ENCODE results near the gene NID1. TPM values are rescaled to one million over a fixed set of nuclear protein-coding genes. Genes with fewer than 3 reads are reported as not detected.

The NID1 gene
- total and polyA plus RNA-seq, 2 donors (not counting 3 experiments of a cell fraction or from before 2014, with no cell fraction given) = 87.0 to 109 TPM

- H3K9me3 ChIP-seq (replicated peaks; ENCODE audit: control insufficient read depth, insufficient read depth, low read length) = no peaks in the 10 kb centered on the region
- peaks cover 2 to 26% of the 10 kb centered on the region in 2 experiments for H3K36me3 ChIP-seq (ENCODE audit: control insufficient read depth in 2 of 2, extremely low read depth in 1 of 2, insufficient read depth in 2 of 2, low read length in 2 of 2)
- H3K4me1 ChIP-seq (ENCODE audit: control insufficient read depth, extremely low read depth, insufficient read depth, low read length) = no peaks in the 10 kb centered on the region
- no peaks in the 10 kb centered on the region for H3K79me2 ChIP-seq (ENCODE audit: control insufficient read depth, insufficient read depth, low read length)
- intact Hi-C loops (cut with micrococcal nuclease) (no loop called here), dilution Hi-C loops (cut with MboI; ENCODE audit: extremely low pct_ligation_motif_present, low sequenced_read_pairs) (no loop called here)
- BruUV-seq (replicated peaks) = no TSS peak
- no peak for FAIRE-seq
- POLR2A ChIA-PET = no interaction called here
- TF ChIP-seq POLR2A (IDR thresholded peaks at IDR 0.05; ENCODE audit: low read depth, low read length) (no peak), MAX (IDR thresholded peaks at IDR 0.05; ENCODE audit: insufficient read depth, insufficient read length) (no peak), POLR2AphosphoS5 (IDR thresholded peaks at IDR 0.05; ENCODE audit: insufficient read depth, low read depth, low read length) (no peak), JUN (IDR thresholded peaks at IDR 0.05; ENCODE audit: borderline replicate concordance, insufficient read depth, insufficient read length, low read depth) (no peak), FOS (IDR thresholded peaks at IDR 0.05; ENCODE audit: borderline replicate concordance, insufficient read depth, low read length) (no peak), MYC (IDR thresholded peaks at IDR 0.05; ENCODE audit: low read depth, low read length) (no peak), CTCF (IDR thresholded peaks at IDR 0.05; ENCODE audit: extremely low read depth in 1 of 2, insufficient read depth in 1 of 2, low read depth in 1 of 2, low read length in 2 of 2) (no peak), EZH2 (IDR thresholded peaks at IDR 0.05; ENCODE audit: borderline replicate concordance, low read depth, low read length, severe bottlenecking) (no peak), GATA2 (IDR thresholded peaks at IDR 0.05; ENCODE audit: insufficient read depth, insufficient read length, low read depth, low read length) (no peak)
- no peaks in the 10 kb centered on the region for H3K9me1 ChIP-seq (replicated peaks; ENCODE audit: control insufficient read depth, extremely low read depth, insufficient read depth, low read length)
- no peak overlapping the region for H3K4me3 ChIP-seq (replicated peaks in 1 of 3; ENCODE audit: insufficient read depth in 1 of 3, low read depth in 1 of 3, low read length in 3 of 3)
- H3K27me3 ChIP-seq (ENCODE audit: control insufficient read depth in 2 of 2, insufficient read depth in 2 of 2, low read length in 2 of 2) = no peaks in the 10 kb centered on the region
- no peak overlapping the region for H2AFZ ChIP-seq (ENCODE audit: low read depth, low read length)
- H3K27ac ChIP-seq (ENCODE audit: insufficient read depth, low read depth, low read length) = no peak overlapping the region
- CTCF ChIA-PET = no interaction called here
- H3K4me2 ChIP-seq (ENCODE audit: insufficient read depth, low read length) = no peak overlapping the region
- no peak overlapping the region for H3K9ac ChIP-seq (replicated peaks; ENCODE audit: extremely low read depth, insufficient read depth, low read length)
- no peaks in the 10 kb centered on the region for H4K20me1 ChIP-seq (replicated peaks; ENCODE audit: control insufficient read depth, extremely low read depth, insufficient read depth, low read length)
- no peak for DNase-seq (ENCODE audit: low read depth, low spot score)
Measured at GRCh38 chr1:236016782-236017400, 48.0 kb downstream of the NID1 start.

Measured in endothelial cell of umbilical vein (primary cell).